ENCODE data around the gene SGCA. TPM values are rescaled to one million over a fixed set of nuclear protein-coding genes. Genes with fewer than 3 reads are reported as not detected.

Gene SGCA
- total and polyA plus RNA-seq, 2 of the 13 experiments (the other 11 are each of a cell fraction or from before 2014, with no cell fraction given): not detected

DNA sequence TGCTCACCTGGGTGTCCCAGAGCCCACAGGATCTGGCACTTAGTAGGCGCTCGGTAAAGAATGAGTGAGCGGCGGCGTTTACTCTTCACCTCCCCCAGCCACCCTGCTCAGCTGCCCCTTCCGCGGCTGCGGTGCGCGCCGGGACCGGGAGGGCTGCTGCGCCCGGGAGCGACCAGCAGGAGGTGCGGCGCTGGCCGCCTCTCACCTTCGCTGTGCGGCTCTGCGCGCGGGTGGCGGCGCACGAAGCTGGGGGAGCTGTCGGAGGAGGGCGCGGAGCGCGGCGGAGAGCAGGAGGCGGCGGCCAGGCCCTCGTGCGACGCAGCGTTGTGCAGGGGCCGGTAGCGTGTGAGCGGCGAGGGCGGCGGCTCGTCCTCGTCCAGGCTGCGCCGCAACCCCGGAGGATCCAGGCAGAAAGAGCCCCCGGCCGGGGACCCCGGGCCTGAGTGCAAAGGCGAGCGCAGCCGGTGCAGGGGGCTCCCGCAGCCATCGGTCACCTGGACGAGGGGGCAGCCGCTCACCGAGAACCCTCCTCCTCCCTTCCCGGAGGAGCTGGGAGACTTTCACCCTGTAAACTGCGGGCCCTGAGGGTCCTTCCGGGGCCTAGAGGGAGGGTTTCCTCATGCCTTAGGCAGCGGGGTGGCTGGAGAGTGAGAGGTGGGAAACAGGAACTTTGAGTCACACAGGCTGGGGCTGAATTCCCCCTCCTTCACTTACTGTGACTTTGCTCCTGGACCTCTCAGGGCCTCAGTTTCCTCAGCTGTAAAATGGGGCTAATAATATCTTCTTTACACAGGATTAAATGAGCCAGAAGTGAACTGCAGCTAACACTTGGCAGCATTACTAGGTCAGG is 48.4 kb upstream of the SGCA start (continued):
- TF ChIP-seq ZNF501 (CRISPR knock-in tag; IDR thresholded peaks at IDR 0.05) (no peak), MZF1 (CRISPR knock-in tag; IDR thresholded peaks at IDR 0.05; ENCODE audit: borderline replicate concordance) (no peak), ZNF224 (CRISPR knock-in tag; IDR thresholded peaks at IDR 0.05) (no peak), ELF1 (CRISPR knock-in tag; IDR thresholded peaks at IDR 0.05) (no peak), MYNN (CRISPR knock-in tag; IDR thresholded peaks at IDR 0.05; ENCODE audit: low read depth) (no peak), ZBTB43 (CRISPR knock-in tag; conservative IDR thresholded peaks at IDR 0.05) (no peak), MAFG (CRISPR knock-in tag; IDR thresholded peaks at IDR 0.05) (no peak), KLF13 (CRISPR knock-in tag; IDR thresholded peaks at IDR 0.05) (no peak), FIP1L1 (IDR thresholded peaks at IDR 0.05; ENCODE audit: borderline replicate concordance, insufficient read depth, low read depth, low read length) (no peak), PITX1 (CRISPR knock-in tag; IDR thresholded peaks at IDR 0.05) (no peak), ZNF660 (CRISPR knock-in tag; IDR thresholded peaks at IDR 0.05; ENCODE audit: borderline replicate concordance, low read depth) (no peak), ARNTL (CRISPR knock-in tag; IDR thresholded peaks at IDR 0.05) (no peak), RFX5 (IDR thresholded peaks at IDR 0.05; ENCODE audit: low read depth, low read length) (no peak), KLF6 (CRISPR knock-in tag; IDR thresholded peaks at IDR 0.05) (no peak), SETDB1 (CRISPR knock-in tag; IDR thresholded peaks at IDR 0.05; ENCODE audit: borderline replicate concordance) (no peak), ZNF614 (CRISPR knock-in tag; IDR thresholded peaks at IDR 0.05; ENCODE audit: borderline replicate concordance) (peak; percentile 53; the same call in 1 of the 2 replicates), ZNF10 (CRISPR knock-in tag; IDR thresholded peaks at IDR 0.05; ENCODE audit: borderline replicate concordance, low read depth) (no peak), ATF3 (CRISPR knock-in tag; IDR thresholded peaks at IDR 0.05) (peak; percentile 36; the same call in 1 of the 2 replicates), ZNF275 (CRISPR knock-in tag; IDR thresholded peaks at IDR 0.05; ENCODE audit: borderline replicate concordance) (0 out of 2 replicates have a peak, but pooled peaks have one; percentile 55), ZC3H13 (CRISPR knock-in tag; IDR thresholded peaks at IDR 0.05) (no peak), POLR2AphosphoS2 (IDR thresholded peaks at IDR 0.05; ENCODE audit: low read depth, low read length) (no peak), ZNF775 (CRISPR knock-in tag; IDR thresholded peaks at IDR 0.05; ENCODE audit: borderline replicate concordance) (no peak), ZNF816 (CRISPR knock-in tag; IDR thresholded peaks at IDR 0.05; ENCODE audit: borderline replicate concordance) (no peak), ZNF30 (CRISPR knock-in tag; IDR thresholded peaks at IDR 0.05) (no peak)
